Forelimb muscle (tissue), 1 donor: ENCODE data around the gene CFAP46. TPM values are rescaled to one million over a fixed set of nuclear protein-coding genes. Genes with fewer than 3 reads are reported as not detected.
"Not testable (repeated sequence)": the region's sequence is repeated elsewhere in the genome, so short reads cannot be mapped to it uniquely, and the experiment has no call there.

Experiments used
- DNase-seq: peaks from one replicate; pipeline ENCODE4 v3.0.0-alpha.2; 2013; ENCODE audit warnings: low read depth
- polyA plus RNA-seq: library from polyadenylated mRNA; unstranded; fragments of 120-200 nt; gene quantifications from one replicate; pipeline ENCODE4 v1.2.1, GENCODE V29; 2013; ENCODE audit not compliant: insufficient read length

CFAP46 gene
- polyA plus RNA-seq, 1 donor: 0.24 TPM

GRCh38 chr10:132827861-132828539, 114.4 kb downstream of the CFAP46 start:
- DNase-seq: no peak

- DNase-seq: no peak
Measured at GRCh38 chr10:132827423-132827789, 115.0 kb downstream of the CFAP46 start.

GRCh38 chr10:132826524-132827422, 115.6 kb downstream of the CFAP46 start:
- no peak for DNase-seq

GRCh38 chr10:132825783-132826523, 116.4 kb downstream of the CFAP46 start:
- not testable (repeated sequence) for DNase-seq

- no peak for DNase-seq
Measured at GRCh38 chr10:132820056-132820455, 122.3 kb downstream of the CFAP46 start.

- no peak for DNase-seq
Measured at GRCh38 chr10:132817701-132818211, 124.6 kb downstream of the CFAP46 start.

- DNase-seq: no peak
Measured at GRCh38 chr10:132816718-132817117, 125.7 kb downstream of the CFAP46 start.

GRCh38 chr10:132815168-132815857, 127.1 kb downstream of the CFAP46 start:
- DNase-seq: no peak

- no peak for DNase-seq
Measured at GRCh38 chr10:132814469-132814856, 127.9 kb downstream of the CFAP46 start.

- no peak for DNase-seq
Measured at GRCh38 chr10:132813560-132814468, 128.6 kb downstream of the CFAP46 start.

- no peak for DNase-seq
Measured at GRCh38 chr10:132813001-132813401, 129.4 kb downstream of the CFAP46 start.

GRCh38 chr10:132812520-132812919, 129.8 kb downstream of the CFAP46 start:
- DNase-seq: no peak

GRCh38 chr10:132811891-132812481, 130.4 kb downstream of the CFAP46 start:
- no peak for DNase-seq

- no peak for DNase-seq
Measured at GRCh38 chr10:132810807-132811700, 131.3 kb downstream of the CFAP46 start.

- DNase-seq: no peak
Measured at GRCh38 chr10:132810141-132810806, 132.1 kb downstream of the CFAP46 start.

GRCh38 chr10:132809232-132810140, 132.9 kb downstream of the CFAP46 start:
- DNase-seq: no peak
